SK-N-SH treated with all-trans-retinoic acid at 6 μM for 48 hours (cell line): ENCODE data around the gene CHCT1.

Experiments
- ATAC-seq: fragments of 200-7000 bp; cut with Tn5 transposase; 3 replicates; pipeline ENCODE4 v1.9.1; 2020; ENCODE audit warnings: mild to moderate bottlenecking, moderate library complexity
- ARNTL ChIP-seq: fragments of 450-650 bp; formaldehyde crosslinking; IDR thresholded peaks from 2 replicates; pipeline ENCODE4 v1.5.0; 2020; ENCODE audit warnings: low read depth, mild to moderate bottlenecking, moderate library complexity, borderline replicate concordance
- BACH2 ChIP-seq: fragments of 250-450 bp; sonication (Bioruptor Pico); IDR thresholded peaks from 2 replicates; pipeline ENCODE4 v1.9.0; 2021; ENCODE audit warnings: mild to moderate bottlenecking, borderline replicate concordance
- CREB5 ChIP-seq: fragments of 250-450 bp; sonication (Bioruptor Pico); IDR thresholded peaks from 2 replicates; pipeline ENCODE4 v1.5.1; 2020; ENCODE audit warnings: low read depth, mild to moderate bottlenecking, moderate library complexity
- CSDC2 ChIP-seq: fragments of 250-450 bp; sonication (Bioruptor Pico); IDR thresholded peaks from 2 replicates; pipeline ENCODE4 v1.5.0; 2020; ENCODE audit warnings: mild to moderate bottlenecking, moderate library complexity
- ESRRG ChIP-seq: fragments of 250-450 bp; sonication (Bioruptor Pico); IDR thresholded peaks from 2 replicates; pipeline ENCODE4 v1.6.1; 2021; ENCODE audit warnings: mild to moderate bottlenecking
- GLIS3 ChIP-seq: fragments of 250-450 bp; sonication (Bioruptor Pico); IDR thresholded peaks from 2 replicates; pipeline ENCODE4 v1.5.0; 2020; ENCODE audit warnings: mild to moderate bottlenecking, moderate library complexity
- ISL1 ChIP-seq: fragments of 250-450 bp; sonication (Bioruptor Pico); IDR thresholded peaks from 2 replicates; pipeline ENCODE4 v2.1.2; 2022; ENCODE audit warnings: mild to moderate bottlenecking, moderate library complexity
- OSR1 ChIP-seq: fragments of 250-450 bp; sonication (Bioruptor Pico); IDR thresholded peaks from 2 replicates; pipeline ENCODE4 v1.8.0; 2022; ENCODE audit warnings: moderate library complexity, mild to moderate bottlenecking, inconsistent platforms
- PATZ1 ChIP-seq: fragments of 250-450 bp; sonication (Bioruptor Pico); IDR thresholded peaks from 2 replicates; pipeline ENCODE4 v1.8.0; 2020; ENCODE audit warnings: mild to moderate bottlenecking, moderate library complexity, borderline replicate concordance
- POU6F1 ChIP-seq: fragments of 250-450 bp; sonication (Bioruptor Pico); IDR thresholded peaks from 2 replicates; pipeline ENCODE4 v1.8.0; 2021; ENCODE audit warnings: low read depth, mild to moderate bottlenecking, moderate library complexity, borderline replicate concordance
- PPARA ChIP-seq: fragments of 250-450 bp; sonication (Bioruptor Pico); IDR thresholded peaks from 2 replicates; pipeline ENCODE4 v1.5.0; 2020; ENCODE audit warnings: mild to moderate bottlenecking, borderline replicate concordance
- RARB ChIP-seq: fragments of 250-450 bp; sonication (Bioruptor Pico); IDR thresholded peaks from 2 replicates; pipeline ENCODE4 v1.8.0; 2021; ENCODE audit warnings: mild to moderate bottlenecking, moderate library complexity
- SNAI2 ChIP-seq: fragments of 250-450 bp; sonication (Bioruptor Pico); IDR thresholded peaks from 2 replicates; pipeline ENCODE4 v1.5.0; 2020; ENCODE audit warnings: mild to moderate bottlenecking, moderate library complexity
- TOX ChIP-seq: fragments of 250-450 bp; sonication (Bioruptor Pico); IDR thresholded peaks from 2 replicates; pipeline ENCODE4 v1.8.0; 2021; ENCODE audit warnings: mild to moderate bottlenecking, moderate library complexity, borderline replicate concordance
- TSHZ2 ChIP-seq: fragments of 250-450 bp; sonication (Bioruptor Pico); IDR thresholded peaks from 2 replicates; pipeline ENCODE4 v1.5.0; 2020; ENCODE audit warnings: mild to moderate bottlenecking, moderate library complexity
- ZC3H10 ChIP-seq: fragments of 250-450 bp; sonication (Bioruptor Pico); IDR thresholded peaks from 2 replicates; pipeline ENCODE4 v1.5.1; 2021; ENCODE audit warnings: mild to moderate bottlenecking, moderate library complexity
- ZFP30 ChIP-seq: fragments of 450-650 bp; formaldehyde crosslinking; IDR thresholded peaks from 2 replicates; pipeline ENCODE4 v1.5.0; 2022; ENCODE audit warnings: mild to moderate bottlenecking, moderate library complexity
- ZNF565 ChIP-seq: fragments of 450-650 bp; formaldehyde crosslinking; conservative IDR thresholded peaks from 2 replicates; pipeline ENCODE4 v1.5.0; 2020; ENCODE audit warnings: low read depth, mild to moderate bottlenecking, moderate library complexity
- ZNF70 ChIP-seq: fragments of 450-650 bp; formaldehyde crosslinking; IDR thresholded peaks from 2 replicates; pipeline ENCODE4 v1.5.0; 2020; ENCODE audit warnings: mild to moderate bottlenecking, moderate library complexity
- ZNF8 ChIP-seq: fragments of 450-650 bp; formaldehyde crosslinking; IDR thresholded peaks from 2 replicates; pipeline ENCODE4 v1.5.0; 2020; ENCODE audit warnings: mild to moderate bottlenecking, moderate library complexity

The CHCT1 gene

GRCh38 chr17:60445144-60445543 is 22.9 kb downstream of the CHCT1 start:
- ATAC-seq, result no peak
- TF ChIP-seq GLIS3 (CRISPR knock-in tag), result no peak
- TF ChIP-seq CSDC2 (CRISPR knock-in tag), result no peak
- TF ChIP-seq TSHZ2 (CRISPR knock-in tag), result no peak

GRCh38 chr17:60447375-60447774 is 25.1 kb downstream of the CHCT1 start:
- TF ChIP-seq ZNF565 (CRISPR knock-in tag) (no peak), ISL1 (no peak), PPARA (CRISPR knock-in tag) (no peak), ESRRG (CRISPR knock-in tag) (no peak), GLIS3 (CRISPR knock-in tag) (no peak), BACH2 (CRISPR knock-in tag) (no peak), TSHZ2 (CRISPR knock-in tag) (no peak), ZC3H10 (no peak), POU6F1 (no peak), ZFP30 (CRISPR knock-in tag) (no peak), CSDC2 (CRISPR knock-in tag) (no peak), ARNTL (no peak)
- no peak for ATAC-seq

- TF ChIP-seq ARNTL (no peak), TOX (no peak), GLIS3 (CRISPR knock-in tag) (no peak), PATZ1 (CRISPR knock-in tag) (no peak), PPARA (CRISPR knock-in tag) (no peak), CREB5 (CRISPR knock-in tag) (no peak), CSDC2 (CRISPR knock-in tag) (no peak), ZNF70 (CRISPR knock-in tag) (no peak), OSR1 (CRISPR knock-in tag) (no peak), ZNF8 (CRISPR knock-in tag) (no peak), ZNF565 (CRISPR knock-in tag) (no peak), BACH2 (CRISPR knock-in tag) (no peak), RARB (no peak), TSHZ2 (CRISPR knock-in tag) (no peak), SNAI2 (CRISPR knock-in tag) (no peak), ZFP30 (CRISPR knock-in tag) (no peak), POU6F1 (no peak), ESRRG (CRISPR knock-in tag) (no peak), ZC3H10 (no peak)
- no peak for ATAC-seq
Measured at GRCh38 chr17:60451071-60451470, 28.8 kb downstream of the CHCT1 start.
